Esophagus squamous epithelium (tissue), 4 donors: ENCODE data around the gene DKK3.

ENCODE experiments used
- CTCF ChIP-seq, 6 experiments: fragments of 450-650 bp in 4 of 6; fragments of 200-600 bp in 2 of 6; sonication (generic) in 2 of 6; IDR thresholded peaks; one replicate each; pipeline ENCODE4 v1.5.1; 2016 to 2019; ENCODE audit warnings: antibody characterized with exemption in 6 of 6, mild to moderate bottlenecking in 4 of 6, moderate library complexity in 4 of 6
- POLR2A ChIP-seq, 4 donors: fragments of 450-650 bp; IDR thresholded peaks; one replicate each; pipeline ENCODE4 v1.6.1; 2017; ENCODE audit warnings: antibody characterized with exemption in 4 of 4, mild to moderate bottlenecking in 4 of 4, moderate library complexity in 3 of 4

- no peak for TF ChIP-seq CTCF (IDR thresholded peaks at IDR 0.05)
- TF ChIP-seq POLR2A (IDR thresholded peaks at IDR 0.05) = no peak
Measured at GRCh38 chr11:11997049-11997322, 11.4 kb downstream of the DKK3 start.
